Right renal cortex interstitium (tissue), 3 donors: ENCODE data around the gene GNG3. TPM values are rescaled to one million over a fixed set of nuclear protein-coding genes. Genes with fewer than 3 reads are reported as not detected.
A peak's percentile ranks its signal among the peaks of the same experiment; 100 is the strongest.
"Not testable (repeated sequence)": the region's sequence is repeated elsewhere in the genome, so short reads cannot be mapped to it uniquely, and the experiment has no call there.

Experiments
- DNase-seq, 3 donors: peaks; one replicate each; pipeline ENCODE4 v3.0.0-alpha.2; 2013; ENCODE audit warnings: low read depth in 3 of 3, low spot score in 2 of 3
- polyA plus RNA-seq, 3 donors: library from polyadenylated mRNA; unstranded; fragments of 120-200 nt; gene quantifications; one replicate each; pipeline ENCODE4 v1.2.1, GENCODE V29; 2013; ENCODE audit not compliant: insufficient read length in 3 of 3

Gene GNG3
- 1 to 10 TPM; 1.5 to 1.9 (median 1.7) TPM for polyA plus RNA-seq

- DNase-seq: peak in 1 of 3 donors; percentile 75
Observed at GRCh38 chr11:62707277-62707861, at the start of gene GNG3, which contains the start of gene BSCL2. GNG3 (plus strand) TSS chr11:62707676; CDS start chr11:62708296, 620 bp downstream. BSCL2 (minus strand) TSS chr11:62707424; CDS start chr11:62707195, 229 bp downstream.

DNA sequence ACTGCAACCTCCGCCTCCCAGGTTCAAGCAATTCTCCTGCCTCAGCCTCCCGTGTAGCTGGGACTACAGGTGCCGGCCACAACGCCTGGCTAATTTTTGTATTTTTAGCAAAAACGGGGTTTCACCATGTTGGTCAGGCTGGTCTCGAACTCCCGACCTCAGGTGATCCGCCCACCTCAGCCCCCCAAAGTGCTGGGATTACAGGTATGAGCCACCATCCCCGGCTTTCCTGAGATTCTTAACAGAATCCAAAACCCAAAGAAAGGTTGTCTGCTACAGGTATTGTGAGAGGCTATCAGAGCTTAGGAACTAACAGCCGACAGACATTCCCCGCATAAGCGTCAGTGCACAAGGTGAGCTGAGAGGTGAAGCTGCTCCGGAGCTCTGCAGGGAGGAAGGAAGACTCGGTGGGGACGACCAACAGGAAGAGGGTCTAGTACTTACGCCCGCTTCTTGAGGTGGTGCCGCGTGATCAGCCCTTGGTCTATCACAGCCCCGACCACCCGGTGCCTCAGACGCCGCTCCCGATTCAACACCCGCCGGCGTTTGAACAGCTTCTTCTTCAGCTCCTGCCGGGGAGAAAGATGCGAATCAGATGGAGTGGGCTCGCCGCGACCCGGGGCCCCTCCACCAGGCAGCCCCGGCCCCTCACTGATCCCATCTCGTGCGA lies 42.9 kb upstream of the GNG3 start:
- peak in 1 of 3 donors; percentile 68 for DNase-seq

DNA sequence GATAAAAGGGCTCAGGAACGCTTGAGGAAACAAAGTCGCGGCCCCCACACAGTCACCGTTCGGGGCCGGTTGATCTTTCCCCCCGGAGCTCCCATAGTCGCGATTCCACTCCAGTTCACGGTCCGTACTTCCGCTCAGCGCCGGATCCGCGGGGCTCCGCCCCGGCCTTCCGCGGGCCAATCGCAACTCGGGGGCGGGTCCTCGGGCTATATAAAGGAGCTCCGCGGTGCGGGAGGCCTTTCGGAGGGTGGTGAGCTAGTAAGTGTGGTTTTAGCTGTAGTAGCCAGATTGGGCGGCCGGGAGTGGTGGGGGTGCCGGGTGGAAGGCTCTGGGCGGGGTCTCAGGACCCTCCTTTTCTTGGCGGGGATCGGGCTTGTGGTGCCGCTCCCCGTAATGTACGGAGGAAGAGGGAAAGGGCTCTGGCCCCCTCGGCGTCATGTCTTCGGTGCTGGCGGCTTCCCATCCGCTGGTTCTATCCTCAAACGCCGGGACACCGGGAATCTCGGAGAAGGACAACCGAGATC lies 42.3 kb upstream of the GNG3 start, which contains the start of the genes C11orf98 and CSKMT:
Gene C11orf98, minus strand, starts transcription at position 136 of the 524 bp plus-strand sequence. Its CDS starts 41 bp downstream, at position 95.
Gene CSKMT, plus strand, starts transcription at position 238 of the 524 bp plus-strand sequence. CDS start 568 bp downstream, outside the sequence.
- peak; percentile 90 to 91 (median 91) for DNase-seq

DNA sequence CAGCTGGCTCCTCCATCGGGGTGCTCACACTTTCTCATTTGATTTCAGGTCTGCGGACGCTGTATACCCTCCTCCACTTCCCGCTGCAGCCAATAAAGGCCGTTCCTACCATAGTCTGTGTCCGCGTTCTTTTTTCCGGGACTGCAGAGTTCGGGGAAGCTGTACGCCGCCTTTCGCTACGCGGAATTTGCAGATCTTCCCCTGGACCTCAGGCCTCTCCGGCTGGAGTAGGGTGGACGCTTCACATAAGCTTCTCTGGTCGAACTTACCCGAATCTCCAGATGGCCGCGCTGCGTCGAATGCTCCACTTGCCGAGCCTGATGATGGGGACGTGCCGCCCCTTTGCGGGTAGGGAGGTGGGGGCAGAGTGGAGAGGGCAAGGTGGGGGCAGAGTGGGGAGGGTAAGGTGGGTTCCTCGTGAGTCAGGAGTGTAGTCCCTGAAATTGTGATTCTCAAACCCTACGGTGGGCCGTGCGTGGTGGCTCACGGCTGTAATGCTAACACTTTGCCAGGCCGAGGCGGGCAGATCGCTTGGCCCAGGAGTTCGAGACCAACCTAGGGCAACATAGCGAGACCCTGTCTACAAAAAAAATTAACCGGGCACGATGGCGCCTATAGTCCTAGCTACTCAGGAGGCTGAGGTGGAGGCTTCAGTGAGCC lies 41.7 kb upstream of the GNG3 start:
- peak in 1 of 3 donors; percentile 57 for DNase-seq

DNA sequence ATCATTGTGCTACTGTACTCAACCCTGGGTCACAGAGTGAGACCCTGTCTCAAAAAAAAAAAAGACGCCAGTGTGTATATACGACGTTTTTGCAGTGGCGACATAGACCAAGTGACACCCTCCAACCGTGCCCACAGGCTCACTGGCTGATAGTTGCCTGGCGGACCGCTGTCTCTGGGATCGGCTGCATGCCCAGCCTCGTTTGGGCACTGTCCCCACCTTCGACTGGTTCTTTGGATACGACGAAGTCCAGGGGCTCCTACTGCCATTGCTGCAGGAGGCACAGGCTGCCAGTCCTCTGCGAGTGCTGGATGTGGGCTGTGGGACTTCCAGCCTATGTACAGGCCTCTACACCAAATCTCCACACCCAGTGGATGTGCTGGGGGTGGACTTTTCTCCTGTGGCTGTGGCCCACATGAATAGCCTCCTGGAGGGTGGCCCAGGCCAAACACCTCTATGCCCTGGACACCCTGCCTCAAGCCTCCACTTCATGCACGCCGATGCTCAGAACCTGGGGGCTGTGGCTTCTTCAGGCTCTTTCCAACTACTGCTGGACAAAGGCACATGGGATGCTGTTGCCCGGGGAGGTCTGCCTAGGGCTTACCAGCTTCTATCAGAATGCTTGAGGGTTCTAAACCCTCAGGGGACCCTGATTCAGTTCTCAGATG lies 41.1 kb upstream of the GNG3 start:
- DNase-seq: no peak

GRCh38 chr11:62667460-62667859 lies 40.0 kb upstream of the GNG3 start:
- no peak for DNase-seq

DNA sequence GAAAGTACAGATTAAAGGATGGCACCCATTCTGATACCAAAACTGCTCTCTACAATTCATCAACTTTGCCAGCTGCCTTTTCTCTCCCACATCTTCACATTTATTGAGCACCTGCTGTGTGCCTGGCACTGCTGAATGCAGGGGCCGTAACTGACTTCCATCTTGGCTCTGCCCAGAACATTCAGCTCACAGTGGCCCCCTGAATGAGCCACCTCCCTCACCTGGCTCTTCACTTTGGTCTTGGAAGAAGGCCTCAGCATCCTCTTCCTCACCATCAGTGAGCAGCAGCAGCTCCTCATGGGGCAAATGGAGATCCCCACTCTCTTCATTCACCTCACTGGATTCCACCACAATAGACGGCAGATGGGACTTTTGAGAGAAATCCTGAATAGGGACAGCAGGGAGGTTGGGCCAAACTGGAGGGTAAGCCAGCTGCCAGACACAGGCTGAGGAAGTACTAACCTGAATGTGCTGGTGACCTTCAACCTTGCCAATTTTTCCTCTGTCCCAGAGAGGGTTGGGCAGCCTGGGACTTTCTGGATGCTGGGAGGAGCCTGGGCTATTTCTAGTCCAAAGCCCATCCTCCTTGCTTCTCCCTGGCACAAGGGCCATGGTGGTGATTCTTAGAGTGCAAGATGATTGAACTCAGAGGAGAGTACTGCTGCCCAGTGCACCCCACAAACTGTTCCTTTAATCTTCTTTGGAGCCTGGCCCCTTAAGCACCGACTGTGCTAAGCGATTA lies 37.9 kb upstream of the GNG3 start:
- DNase-seq: no peak

DNA sequence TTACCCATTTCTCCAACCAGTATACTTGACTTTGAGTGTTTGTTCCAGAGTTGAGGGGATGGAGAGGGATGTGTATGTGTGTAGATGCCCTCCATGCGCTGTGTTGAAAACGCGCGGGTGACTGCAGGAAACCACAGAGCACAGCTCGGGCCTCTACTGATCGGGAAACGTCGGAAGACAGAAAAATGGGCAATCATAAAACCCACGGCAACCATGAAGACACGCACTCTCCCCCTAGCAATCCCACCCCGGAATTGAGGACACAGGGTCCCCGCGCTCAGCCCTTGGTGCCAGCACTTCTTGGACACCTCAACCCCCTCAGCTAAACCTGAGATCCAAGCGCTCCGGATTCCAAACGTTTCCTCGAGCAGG lies 36.3 kb upstream of the GNG3 start:
- no peak for DNase-seq

- peak in 1 of 3 donors; percentile 68 for DNase-seq
Observed at GRCh38 chr11:62671608-62672389, 35.7 kb upstream of the GNG3 start, which contains the start of the genes LBHD1 and UQCC3. LBHD1 (minus strand) TSS chr11:62672267; CDS start chr11:62670031, 2,236 bp downstream. UQCC3 (plus strand) TSS chr11:62671673; CDS start chr11:62671746, 73 bp downstream.

- no peak for DNase-seq
Observed at GRCh38 chr11:62673196-62673525, 34.3 kb upstream of the GNG3 start.

DNA sequence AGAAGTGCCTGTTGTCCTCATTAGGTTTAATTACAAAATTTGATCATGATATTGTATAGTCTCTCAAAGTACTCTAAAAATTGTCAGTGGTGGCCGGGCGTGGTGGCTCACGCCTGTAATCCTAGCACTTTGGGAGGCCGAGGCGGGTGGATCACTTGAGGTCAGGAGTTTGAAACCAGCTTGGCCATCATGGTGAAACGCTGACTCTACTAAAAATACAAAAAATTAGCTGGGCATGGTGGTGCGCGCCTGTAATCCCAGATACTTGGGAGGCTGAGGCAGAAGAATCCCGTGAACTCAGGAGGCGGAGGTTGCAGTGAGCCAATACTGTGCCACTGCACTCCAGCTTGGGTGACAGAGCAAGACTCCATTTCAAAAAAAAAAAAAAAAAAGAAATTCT lies 32.1 kb upstream of the GNG3 start:
- not testable (repeated sequence) for DNase-seq

GRCh38 chr11:62676698-62677097 lies 30.8 kb upstream of the GNG3 start:
- no peak for DNase-seq

DNA sequence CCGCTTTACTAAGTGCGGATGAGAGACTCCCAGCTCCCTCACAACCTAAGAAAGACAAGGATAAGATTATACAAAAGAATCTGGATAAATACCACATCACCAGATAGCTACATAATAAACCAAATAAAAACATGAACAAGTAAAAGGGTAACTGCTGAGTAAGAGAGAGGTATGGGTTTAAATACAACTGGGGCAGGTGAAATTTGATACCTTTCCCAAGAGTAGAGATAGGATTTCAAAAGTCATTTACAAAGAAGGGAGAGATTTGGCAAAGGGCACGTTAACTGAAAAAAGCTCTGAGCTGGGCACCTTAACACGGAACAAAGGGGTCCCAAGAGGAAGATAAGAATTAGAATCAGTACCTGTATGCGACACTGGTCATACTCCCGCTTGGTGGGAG lies 30.3 kb upstream of the GNG3 start:
- DNase-seq: no peak

GRCh38 chr11:62677714-62678113 lies 29.8 kb upstream of the GNG3 start:
- DNase-seq: no peak

DNA sequence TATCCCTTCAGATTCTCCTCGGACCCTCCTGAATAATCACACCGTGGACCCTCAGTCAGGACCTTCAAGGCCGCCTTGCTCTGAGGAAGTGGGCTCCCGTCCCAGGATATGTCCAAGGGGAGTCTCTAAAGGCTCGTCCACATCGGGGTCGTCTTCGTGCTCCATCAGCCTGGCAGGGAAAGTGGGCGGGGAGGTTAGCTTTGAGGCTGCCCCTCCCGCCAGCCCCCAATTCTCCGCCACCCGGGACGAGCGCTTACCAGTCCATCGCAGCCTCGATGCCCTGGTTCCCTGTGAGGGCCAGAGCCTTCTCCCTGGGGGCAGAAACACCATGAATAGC lies 29.1 kb upstream of the GNG3 start:
- DNase-seq: no peak

- DNase-seq: peak in 1 of 3 donors; percentile 76
Observed at GRCh38 chr11:62678770-62679696, 28.4 kb upstream of the GNG3 start, which contains the start of gene UBXN1. UBXN1 (minus strand) TSS chr11:62679073; CDS start chr11:62678923, 150 bp downstream.

GRCh38 chr11:62680825-62681240 lies 26.6 kb upstream of the GNG3 start:
- no peak for DNase-seq

- DNase-seq: no peak
Observed at GRCh38 chr11:62682518-62682917, 25.0 kb upstream of the GNG3 start.
